ENCODE results near the gene MRPS23.

Gene MRPS23

GRCh38 chr17:57794841-57795240, 55.0 kb downstream of the MRPS23 start:
- DNase-seq = no peak

GRCh38 chr17:57788725-57789124, 61.1 kb downstream of the MRPS23 start:
- no peak for DNase-seq

GRCh38 chr17:57785022-57785421, 64.8 kb downstream of the MRPS23 start:
- no peak for DNase-seq

All from fibroblast of skin of abdomen (primary cell).